ENCODE measurements around the gene UTP3.
"Not testable (repeated sequence)": the region's sequence is repeated elsewhere in the genome, so short reads cannot be mapped to it uniquely, and the experiment has no call there.

The UTP3 gene

DNA sequence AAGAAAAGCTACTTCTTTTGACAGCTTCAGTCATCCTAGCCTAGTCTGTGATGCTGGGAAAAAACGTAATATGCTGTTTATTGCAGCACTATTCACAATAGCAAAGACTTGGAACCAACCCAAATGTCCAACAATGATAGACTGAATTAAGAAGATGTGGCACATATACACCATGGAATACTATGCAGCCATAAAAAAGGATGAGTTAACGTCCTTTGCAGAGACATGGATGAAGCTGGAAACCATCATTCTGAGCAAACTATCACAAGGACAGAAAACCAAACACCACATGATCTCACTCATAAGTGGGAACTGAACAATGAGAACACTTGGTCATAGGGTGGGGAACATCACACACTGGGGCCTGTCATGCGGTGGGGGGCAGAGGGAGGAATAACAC lies 6.2 kb upstream of the UTP3 start:
- DNase-seq (ENCODE audit: low read depth in 2 of 2): not testable (repeated sequence)

DNA sequence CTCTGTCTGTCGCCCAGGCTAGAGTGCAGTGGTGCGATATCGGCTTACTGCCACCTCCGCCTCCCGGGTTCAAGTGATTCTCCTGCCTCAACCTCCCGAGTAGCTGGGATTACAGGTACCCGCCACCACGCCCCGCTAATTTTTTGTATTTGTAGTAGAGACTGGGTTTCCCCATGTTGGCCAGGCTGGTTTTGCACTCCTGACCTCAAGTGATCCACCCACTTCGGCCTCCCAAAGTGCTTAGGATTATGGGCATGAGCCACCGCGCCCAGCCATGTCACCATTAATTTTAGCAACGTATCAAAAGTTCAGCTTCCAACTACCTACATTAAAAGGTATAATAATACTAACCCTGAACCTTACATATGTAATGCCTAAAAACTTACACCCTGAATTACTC lies 940 bp upstream of the UTP3 start:
- DNase-seq (ENCODE audit: low read depth in 2 of 2): peak in 1 of 2 donors; percentile 5

DNA sequence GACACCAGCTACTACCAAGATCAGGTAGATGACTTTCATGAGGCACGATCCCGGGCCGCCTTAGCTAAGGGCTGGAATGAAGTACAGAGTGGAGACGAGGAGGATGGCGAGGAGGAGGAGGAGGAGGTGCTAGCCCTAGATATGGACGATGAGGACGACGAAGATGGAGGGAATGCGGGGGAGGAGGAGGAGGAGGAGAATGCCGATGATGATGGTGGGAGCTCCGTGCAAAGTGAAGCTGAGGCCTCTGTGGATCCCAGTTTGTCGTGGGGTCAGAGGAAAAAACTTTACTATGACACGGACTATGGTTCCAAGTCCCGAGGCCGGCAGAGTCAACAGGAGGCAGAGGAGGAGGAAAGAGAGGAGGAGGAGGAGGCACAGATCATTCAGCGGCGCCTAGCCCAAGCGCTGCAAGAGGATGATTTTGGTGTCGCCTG lies 481 bp downstream of the UTP3 start:
- DNase-seq (ENCODE audit: low read depth in 2 of 2): no peak

DNA sequence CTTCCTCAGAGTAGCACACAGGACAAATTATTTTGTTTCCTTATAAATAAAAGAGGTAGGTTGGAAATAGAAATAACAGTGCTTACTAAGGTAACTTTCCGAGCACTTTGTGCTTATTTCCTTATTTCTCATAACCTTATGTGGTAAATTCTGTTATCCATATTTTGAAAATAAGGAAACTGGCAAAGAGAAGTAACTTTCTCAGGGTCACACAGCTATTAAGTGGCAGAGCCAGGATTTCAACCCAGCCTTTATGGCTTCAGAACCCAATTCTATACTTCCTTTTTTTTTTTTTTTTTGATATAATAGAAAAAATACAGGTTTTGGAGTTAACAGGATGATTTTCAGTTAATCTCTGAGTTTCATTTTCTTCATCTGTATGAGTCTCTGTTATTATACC lies 3.3 kb downstream of the UTP3 start:
- no peak for DNase-seq (ENCODE audit: low read depth in 2 of 2)

DNA sequence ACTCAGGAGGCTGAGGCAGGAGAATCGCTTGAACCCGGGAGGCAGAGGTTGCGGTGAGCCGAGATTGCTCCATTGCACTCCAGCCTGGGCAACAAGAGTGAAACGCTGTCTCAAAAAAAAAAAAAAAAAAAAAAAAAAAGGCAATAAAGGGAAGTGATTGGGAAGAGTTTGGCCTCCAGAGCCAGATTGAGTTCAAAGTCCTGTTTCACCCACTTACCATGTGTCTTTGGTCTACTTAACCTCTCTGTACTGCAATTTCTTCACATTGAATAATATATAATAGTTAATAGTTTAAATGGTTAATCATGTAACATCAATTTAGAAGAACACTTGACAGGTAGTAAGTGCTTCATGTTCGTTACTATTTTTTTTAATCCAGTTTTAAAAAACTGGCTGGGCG lies 6.3 kb downstream of the UTP3 start:
- DNase-seq (ENCODE audit: low read depth in 2 of 2): not testable (repeated sequence)

DNA sequence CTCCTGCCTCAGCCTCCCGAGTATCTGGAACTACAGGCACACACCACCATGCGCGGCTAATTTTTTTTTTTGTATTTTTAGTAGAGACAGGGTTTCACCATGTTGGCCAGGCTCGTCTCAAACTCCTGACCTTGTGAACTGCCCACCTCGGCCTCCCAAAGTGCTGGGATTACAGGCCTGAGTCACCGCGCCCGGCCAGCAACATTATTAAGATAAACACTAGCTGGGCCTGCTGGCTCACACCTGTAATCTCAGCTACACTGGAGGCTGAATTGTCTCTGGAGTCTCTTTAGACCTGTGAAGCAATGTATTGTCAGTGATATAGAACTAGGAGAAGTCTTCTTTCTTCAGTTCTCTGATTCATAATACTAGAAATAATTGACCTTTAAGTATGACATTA lies 10.1 kb downstream of the UTP3 start:
- DNase-seq (ENCODE audit: low read depth in 2 of 2): not testable (repeated sequence)

DNA sequence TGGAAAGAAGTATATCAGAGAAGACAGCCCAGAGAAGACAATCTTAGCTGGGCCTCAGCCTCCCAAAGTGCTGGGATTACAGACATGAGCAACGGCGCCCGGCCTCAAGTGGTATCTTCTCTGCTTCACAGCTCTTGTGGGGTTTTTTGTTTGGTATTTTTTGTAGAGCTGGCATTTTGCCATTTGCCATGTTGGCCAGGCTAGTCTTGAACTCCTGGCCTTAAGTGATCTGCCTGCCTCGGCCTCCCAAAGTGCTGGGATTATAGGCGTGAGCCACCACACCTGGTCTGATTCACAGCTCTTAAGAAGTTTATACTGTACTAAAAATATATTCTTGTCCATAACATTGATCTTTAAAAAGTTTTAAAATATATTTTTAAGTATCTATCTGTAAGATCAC lies 12.4 kb downstream of the UTP3 start:
- DNase-seq (ENCODE audit: low read depth in 2 of 2): no peak

DNA sequence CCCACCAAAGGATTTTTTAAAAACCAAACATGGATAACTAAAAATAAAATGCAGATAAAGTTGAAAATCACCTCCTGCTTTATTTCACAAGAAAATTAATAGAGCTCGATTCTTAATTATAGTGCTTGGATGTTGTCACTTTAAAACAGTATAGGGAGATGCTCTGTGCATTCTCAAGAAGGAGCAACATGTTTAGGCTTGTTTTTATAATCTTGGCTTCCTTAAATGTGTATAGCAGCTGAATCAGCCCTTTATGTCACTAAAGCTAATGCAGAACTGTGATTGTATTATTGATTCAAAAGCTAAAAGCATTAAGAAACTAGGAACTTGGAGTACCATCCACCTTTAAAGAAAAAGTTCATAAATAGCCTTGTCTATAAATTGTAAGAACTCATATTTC lies 12.9 kb downstream of the UTP3 start:
- no peak for DNase-seq (ENCODE audit: low read depth in 2 of 2)

DNA sequence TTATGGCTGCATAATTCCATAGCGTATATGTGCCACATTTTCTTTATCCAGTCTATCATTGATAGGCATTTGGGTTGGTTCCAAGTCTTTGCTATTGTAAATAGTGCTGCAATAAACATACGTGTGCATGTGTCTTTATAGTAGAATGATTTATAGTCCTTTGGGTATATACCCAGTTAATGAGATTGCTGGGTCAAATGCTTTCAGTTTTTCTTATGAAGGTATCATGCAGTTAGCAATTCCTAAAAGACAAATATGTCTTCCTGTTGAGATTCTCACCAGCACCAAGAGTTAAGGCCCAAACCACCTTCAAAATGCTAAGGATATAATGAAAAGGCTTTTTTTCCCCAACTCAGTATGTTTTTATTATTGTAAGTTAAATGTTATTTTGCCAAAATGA lies 14.3 kb downstream of the UTP3 start:
- not testable (repeated sequence) for DNase-seq (ENCODE audit: low read depth in 2 of 2)

DNA sequence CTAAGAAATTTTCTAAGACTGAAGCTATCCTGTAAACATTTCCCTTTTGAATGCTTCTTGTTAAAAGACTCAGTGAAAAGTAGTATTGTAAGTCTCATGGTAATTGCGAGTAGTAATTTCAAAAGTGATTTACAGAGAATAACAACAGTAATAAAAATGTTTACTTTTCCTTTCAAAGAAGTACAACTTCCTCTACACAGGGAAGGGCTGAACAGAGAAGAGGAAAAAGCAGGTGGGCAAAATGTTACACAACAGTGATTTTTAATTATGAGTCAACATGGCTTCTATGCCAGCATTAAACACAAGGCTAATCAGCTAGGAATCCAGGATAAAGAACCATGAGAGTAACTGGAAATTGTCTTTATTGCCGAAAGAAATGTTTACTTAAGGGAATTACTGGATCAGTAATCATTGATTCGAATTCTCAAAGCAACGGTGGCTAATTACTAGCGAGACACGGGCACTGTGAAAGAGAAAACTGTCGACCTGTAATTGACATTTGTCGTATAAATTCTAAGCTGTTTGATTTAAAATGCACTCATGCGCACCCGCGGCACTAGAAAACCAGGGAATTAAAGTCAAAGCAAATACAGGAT lies 15.4 kb downstream of the UTP3 start:
- no peak for DNase-seq (ENCODE audit: low read depth in 2 of 2)

DNA sequence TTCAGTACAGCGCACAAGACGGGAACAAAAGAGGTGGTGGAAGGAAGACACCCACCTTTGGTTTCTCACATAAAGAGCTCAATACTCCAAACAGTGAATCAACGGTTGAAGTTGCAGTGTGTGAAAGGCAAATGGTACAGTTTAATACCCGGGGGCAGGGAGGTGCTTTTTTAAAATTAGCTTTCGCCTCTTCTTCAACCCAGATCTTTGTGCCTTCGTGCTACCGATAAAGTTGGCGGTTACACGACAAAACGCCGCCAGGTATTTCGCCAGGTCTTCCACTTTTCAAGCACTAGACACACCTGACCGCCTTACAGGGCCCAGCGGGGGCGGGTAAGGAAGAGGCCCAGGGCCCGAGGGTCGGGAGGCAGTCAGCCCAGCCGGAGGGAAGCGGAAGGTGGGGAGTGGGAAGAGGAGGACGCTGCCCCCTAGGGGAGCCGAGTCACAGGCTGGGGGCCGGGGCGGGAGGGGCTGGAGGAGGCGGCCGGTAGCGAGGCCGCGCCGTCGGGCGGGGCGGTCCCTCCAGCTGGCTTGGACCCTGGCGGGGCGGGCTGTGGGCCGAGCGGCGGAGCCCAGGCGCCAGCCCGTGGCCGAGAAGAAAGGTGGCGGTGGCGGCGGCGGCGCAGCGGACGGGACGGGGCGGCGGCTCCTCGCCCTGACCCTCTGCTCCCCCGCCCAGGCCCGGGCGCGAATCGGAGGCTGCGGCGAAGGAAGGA lies 16.0 kb downstream of the UTP3 start:
- peak; percentile 31 to 37 for DNase-seq (ENCODE audit: low read depth in 2 of 2)

DNA sequence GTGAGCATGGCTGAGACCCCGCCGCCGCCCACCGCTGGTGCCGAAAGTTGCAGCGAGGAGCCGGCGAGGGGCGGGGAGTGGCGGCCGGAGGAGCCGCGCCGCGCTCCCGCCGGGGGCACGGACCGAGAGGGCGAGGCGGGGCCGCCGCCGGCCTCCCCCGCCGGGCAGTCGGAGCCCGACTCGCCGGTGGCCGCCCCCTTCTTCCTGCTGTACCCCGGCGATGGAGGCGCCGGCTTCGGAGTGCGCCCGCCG lies 16.5 kb downstream of the UTP3 start:
- DNase-seq (ENCODE audit: low read depth in 2 of 2): no peak

DNA sequence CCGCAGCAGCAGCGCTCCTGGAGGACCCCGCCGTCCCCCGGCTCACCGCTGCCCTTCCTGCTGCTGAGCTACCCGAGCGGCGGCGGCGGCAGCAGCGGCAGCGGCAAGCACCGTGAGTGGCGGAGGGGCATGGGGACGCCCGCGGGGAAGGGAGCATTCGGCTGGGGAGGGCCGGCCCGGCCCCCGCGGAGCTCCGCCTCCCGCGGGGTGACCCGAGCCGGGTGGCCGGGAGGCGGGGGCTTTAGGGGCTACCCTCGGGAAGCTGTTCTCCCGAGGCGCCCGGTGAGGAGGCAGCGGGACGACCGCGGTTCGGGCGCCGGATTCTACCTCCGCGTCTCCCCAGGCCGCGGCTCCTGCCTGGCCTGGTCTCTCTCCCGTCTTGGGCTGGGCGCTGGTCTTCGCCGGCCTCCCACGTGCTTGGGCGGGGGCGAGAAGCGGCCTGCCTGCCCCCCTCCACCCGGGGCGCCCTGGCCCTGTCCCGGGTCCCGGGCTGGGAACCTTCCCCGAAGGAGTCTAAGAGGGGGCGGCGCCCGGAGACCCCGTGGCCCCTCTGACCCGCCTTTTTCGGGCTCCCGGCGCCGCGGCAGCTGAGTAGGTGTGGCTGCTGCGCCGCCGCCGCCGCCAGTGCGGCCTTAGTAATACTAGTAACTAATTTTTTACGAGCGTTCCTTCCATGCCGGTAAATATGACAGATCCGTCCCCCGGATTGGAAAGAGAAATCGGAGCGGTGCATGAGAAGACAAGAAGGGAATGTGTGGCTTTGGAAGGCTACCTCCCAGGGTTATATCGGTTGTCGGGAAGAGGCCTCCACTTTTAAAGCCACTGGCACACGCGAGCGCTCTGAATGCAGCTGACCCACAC lies 17.1 kb downstream of the UTP3 start:
- DNase-seq (ENCODE audit: low read depth in 2 of 2): peak; percentile 61 to 69

DNA sequence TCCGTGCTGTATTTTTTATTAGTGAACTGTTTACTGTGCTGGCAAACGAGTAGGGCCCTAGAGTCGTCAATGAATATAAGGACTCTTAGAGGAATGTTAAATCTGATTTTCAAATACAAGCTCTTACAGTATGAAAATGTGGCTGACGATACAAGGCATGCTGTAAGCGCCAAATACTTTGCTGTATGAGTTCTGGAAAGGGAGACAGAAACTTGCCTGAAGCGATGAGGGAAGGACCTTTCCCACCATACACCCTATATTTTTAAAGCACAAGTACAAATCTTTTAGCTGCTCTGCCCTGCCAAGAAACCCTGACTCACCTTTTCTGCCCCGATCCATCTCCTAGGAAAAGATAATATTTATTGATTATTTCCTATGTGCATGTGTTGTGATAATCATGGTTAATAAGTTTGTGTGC lies 17.7 kb downstream of the UTP3 start:
- no peak for DNase-seq (ENCODE audit: low read depth in 2 of 2)

DNA sequence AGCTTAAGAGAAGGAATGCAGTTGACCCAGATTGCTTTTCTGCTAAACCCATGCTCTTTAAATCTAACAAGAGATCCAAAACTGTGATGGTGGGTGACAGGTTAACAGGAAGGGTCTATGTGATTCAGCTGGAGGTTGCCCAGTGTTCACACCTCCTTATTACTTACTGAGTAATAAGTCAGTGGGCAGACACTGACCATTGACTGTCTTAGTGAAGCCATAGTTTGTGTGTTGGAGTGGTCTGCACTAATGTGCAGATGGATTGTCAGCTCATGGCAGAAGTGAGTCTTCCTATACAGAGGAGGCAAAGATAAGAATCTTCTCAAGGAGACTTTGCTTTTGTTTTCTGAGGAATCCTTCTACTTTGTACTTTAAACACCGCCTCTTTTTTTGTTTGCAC lies 18.2 kb downstream of the UTP3 start:
- no peak for DNase-seq (ENCODE audit: low read depth in 2 of 2)

DNA sequence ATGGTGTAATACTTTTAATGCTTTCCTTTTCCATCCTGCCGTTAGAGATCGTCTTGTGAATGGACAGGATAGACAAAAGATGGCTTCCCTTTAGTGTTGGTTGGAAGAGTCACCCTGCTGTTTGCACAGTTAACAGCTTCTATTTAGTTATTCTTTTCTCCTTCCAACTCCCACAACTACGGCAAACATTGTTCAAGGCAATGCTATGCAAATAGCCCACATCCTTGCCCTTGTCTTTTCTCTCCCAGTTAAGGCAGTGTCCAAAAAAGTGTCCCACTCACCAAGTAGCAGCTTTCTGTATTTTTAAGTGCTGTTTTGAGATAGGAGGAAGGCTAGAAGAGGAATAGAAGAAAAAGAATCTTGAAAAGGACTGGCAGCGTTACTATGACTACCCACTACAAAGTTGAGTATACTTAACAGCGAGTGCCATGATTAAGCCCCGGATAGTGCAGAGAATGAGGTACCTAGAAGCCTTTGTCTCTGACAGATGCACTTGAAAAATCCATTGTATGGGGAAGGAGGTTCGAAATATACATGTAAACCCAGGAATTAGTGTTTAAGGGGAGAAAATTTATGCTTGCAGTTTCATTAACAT lies 21.4 kb downstream of the UTP3 start:
- no peak for DNase-seq (ENCODE audit: low read depth in 2 of 2)

DNA sequence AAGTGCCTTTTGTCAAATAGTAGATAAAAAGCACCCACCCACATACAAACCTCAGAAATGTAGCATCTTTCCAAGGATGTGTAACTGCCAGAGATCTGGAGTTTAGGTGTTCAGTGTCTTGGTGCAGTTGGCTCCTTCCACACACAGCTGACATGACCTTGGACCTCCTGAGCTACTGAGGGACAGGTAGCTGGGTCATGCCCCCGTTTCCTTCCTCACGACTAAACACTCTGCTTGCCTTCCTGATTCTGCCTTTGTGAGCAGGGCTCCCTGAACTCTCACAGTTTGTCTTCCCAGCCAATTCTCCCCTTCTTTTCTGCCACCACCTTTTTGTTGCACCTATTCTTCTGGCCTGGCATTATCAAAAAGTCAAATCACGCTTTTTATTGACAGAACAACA lies 23.3 kb downstream of the UTP3 start:
- DNase-seq (ENCODE audit: low read depth in 2 of 2): no peak

DNA sequence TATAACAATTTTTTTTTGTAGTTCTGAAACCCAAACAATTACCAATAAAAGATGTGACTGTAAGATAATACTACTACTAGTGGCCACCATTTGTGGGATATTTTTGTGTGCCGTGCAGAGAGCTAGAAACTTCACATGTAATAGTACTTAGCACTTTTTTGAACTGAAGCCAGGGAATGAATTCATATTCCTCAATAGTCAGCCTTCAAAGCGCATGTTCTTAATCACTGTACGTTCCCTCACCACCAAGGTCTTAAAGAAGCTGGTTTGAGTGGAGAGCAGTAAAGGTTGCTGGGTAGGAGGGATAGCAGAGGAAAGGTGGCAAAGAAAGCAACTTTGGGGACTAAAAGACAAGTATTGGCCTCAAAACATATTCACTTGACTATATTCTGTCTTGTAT lies 23.8 kb downstream of the UTP3 start:
- no peak for DNase-seq (ENCODE audit: low read depth in 2 of 2)

DNA sequence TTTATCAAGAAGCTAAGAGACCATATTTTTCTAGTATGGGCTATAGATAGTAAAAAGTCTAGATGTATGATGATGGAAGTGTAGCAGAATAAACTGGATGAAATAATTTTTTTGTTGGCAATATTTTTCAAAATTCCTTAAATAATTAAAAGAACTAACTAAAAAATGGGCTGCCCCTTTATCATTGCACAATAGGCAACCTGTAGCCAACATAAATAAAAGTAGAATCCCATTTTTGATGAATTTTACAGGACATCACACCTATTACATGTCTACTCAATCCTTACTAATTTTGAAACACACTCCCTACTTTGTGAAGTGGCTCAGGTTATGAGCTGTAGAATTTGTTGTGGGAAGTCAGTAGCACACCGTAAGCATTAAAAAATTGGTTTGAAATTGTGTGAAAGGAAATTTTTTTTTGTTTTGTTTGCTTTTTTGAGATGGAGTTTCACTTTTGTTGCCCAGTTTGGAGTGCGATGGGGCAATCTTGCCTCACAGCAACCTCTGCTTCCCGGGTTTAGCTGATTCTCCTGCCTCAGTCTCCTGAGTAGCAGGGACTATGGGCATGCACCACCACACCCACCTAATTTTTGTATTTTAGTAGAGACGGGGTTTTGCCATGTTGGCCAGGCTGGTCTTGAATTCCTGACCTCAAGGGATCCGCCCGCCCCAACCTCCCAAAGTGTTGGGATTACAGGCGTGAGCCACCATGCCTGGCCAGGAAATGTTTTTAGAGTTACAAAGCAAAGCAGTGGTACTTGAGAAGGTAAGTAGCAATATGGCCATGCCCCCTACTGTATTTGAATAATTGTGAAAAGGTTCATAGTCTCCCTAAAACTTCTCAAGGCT lies 24.5 kb downstream of the UTP3 start:
- no peak for DNase-seq (ENCODE audit: low read depth in 2 of 2)

DNA sequence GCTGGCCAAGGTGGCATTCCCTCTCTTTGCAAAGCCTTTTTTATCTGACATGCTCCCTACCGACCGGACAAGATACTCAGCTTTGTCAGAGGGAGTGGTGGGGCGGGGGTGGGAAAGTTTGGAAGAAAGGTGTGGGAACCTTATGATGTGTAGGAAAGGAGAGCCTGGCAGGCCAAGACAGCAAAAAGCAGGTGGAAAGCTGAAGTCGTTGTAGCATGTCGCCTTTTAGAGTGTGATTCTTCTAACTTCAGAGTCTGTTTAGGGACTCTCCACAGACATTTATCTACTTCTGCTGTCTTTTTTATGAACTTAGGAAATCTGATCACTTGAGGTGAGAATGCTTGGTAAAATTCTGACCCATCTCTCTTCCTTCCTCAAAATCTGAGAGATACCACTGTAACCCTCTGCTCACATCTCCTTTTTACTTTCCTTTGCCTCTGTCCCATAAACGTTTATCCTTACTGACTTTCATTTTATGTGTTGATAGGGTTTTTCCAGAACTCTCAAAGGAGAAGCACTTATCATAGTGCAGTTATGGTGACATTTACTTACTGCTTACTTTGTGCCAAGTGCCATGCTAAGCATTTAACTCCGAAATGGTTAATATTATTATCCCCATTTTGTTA lies 25.2 kb downstream of the UTP3 start:
- DNase-seq (ENCODE audit: low read depth in 2 of 2): no peak

All from stimulated activated CD8-positive, alpha-beta memory T cell treated with anti-CD3 and anti-CD28 coated beads, Interleukin-15, amount 100 ng/mL, for 48 hours (primary cell).